HEK293 (cell line): ENCODE results near the gene PFN2.

ENCODE experiments used
- CTCF ChIA-PET: fragments of 350-600 bp; formaldehyde crosslinking; extraction: SDS; loops from one replicate; lab custom pipeline; 2021; ENCODE audit warnings: antibody characterized with exemption; lab: Yijun Ruan, JAX
- POLR2A ChIA-PET: fragments of 300-600 bp; formaldehyde crosslinking; extraction: SDS; loops from one replicate; lab custom pipeline; 2020; ENCODE audit warnings: antibody characterized with exemption, inconsistent platforms; lab: Yijun Ruan, JAX
- H3K27ac ChIP-seq: fragments of 200-500 bp; sonication (Bioruptor generic); 2 replicates; pipeline ENCODE4 v1.5.1; 2014; ENCODE audit warnings: low read depth, low read length, control low read depth, inconsistent platforms; ENCODE audit errors: extremely low read depth
- H3K36me3 ChIP-seq, 2 experiments: fragments of 200-500 bp in 1 of 2; sonication (Bioruptor generic) in 1 of 2; 1 replicate in 1 of 2; 2 replicates in 1 of 2; pipeline ENCODE4 v1.5.1; 2014 to 2017; ENCODE audit warnings: inconsistent platforms in 2 of 2, low read length in 2 of 2; ENCODE audit not compliant: control insufficient read depth in 2 of 2, insufficient read depth in 1 of 2
- H3K4me1 ChIP-seq: fragments of 200-500 bp; sonication (Bioruptor generic); 2 replicates; pipeline ENCODE4 v1.5.1; 2014; ENCODE audit warnings: mild to moderate bottlenecking, low read length, inconsistent platforms; ENCODE audit not compliant: control insufficient read depth, insufficient read depth
- H3K4me3 ChIP-seq: 2 replicates; pipeline ENCODE4 v1.5.1; 2011; ENCODE audit warnings: low read depth, mild to moderate bottlenecking, control low read depth, low read length, moderate library complexity
- H3K9me3 ChIP-seq: fragments of 200-500 bp; sonication (Bioruptor generic); 2 replicates; pipeline ENCODE4 v1.5.1; 2014; ENCODE audit warnings: low read depth, low read length, inconsistent platforms; ENCODE audit not compliant: control insufficient read depth, insufficient read depth
- GLIS1 ChIP-seq: fragments of 450-650 bp; formaldehyde crosslinking; IDR thresholded peaks from 2 replicates; pipeline ENCODE4 v1.5.1; 2016; ENCODE audit warnings: missing biosample characterization, missing genetic modification characterization
- PBX3 ChIP-seq: sonication (generic); formaldehyde crosslinking; IDR thresholded peaks from 2 replicates; pipeline ENCODE4 v1.8.1; 2022; ENCODE audit warnings: mild to moderate bottlenecking, moderate library complexity, missing genetic modification reagents
- PRDM2 ChIP-seq: fragments of 450-650 bp; formaldehyde crosslinking; IDR thresholded peaks from 2 replicates; pipeline ENCODE4 v1.5.1; 2016; ENCODE audit warnings: missing biosample characterization, missing genetic modification characterization, borderline replicate concordance
- PRDM6 ChIP-seq: fragments of 450-650 bp; formaldehyde crosslinking; IDR thresholded peaks from 2 replicates; pipeline ENCODE4 v1.5.1; 2017; ENCODE audit warnings: missing biosample characterization, missing genetic modification characterization
- REPIN1 ChIP-seq: fragments of 450-650 bp; formaldehyde crosslinking; IDR thresholded peaks from 2 replicates; pipeline ENCODE4 v1.5.1; 2017; ENCODE audit warnings: missing biosample characterization, missing genetic modification characterization, low read depth
- SALL2 ChIP-seq: fragments of 450-650 bp; formaldehyde crosslinking; IDR thresholded peaks from 2 replicates; pipeline ENCODE4 v1.5.0; 2017; ENCODE audit warnings: missing biosample characterization, mild to moderate bottlenecking, missing genetic modification characterization, borderline replicate concordance
- TSHZ1 ChIP-seq: fragments of 450-650 bp; formaldehyde crosslinking; IDR thresholded peaks from 2 replicates; pipeline ENCODE4 v1.5.1; 2016; ENCODE audit warnings: missing biosample characterization, missing genetic modification characterization, borderline replicate concordance
- ZBTB44 ChIP-seq: fragments of 450-650 bp; IDR thresholded peaks from 2 replicates; pipeline ENCODE4 v1.5.1; 2018; ENCODE audit warnings: missing biosample characterization, mild to moderate bottlenecking, missing genetic modification characterization
- ZEB2 ChIP-seq: fragments of 450-650 bp; formaldehyde crosslinking; IDR thresholded peaks from 2 replicates; pipeline ENCODE4 v1.5.1; 2016; ENCODE audit warnings: missing biosample characterization, missing genetic modification characterization
- ZNF121 ChIP-seq: fragments of 450-650 bp; formaldehyde crosslinking; IDR thresholded peaks from 2 replicates; pipeline ENCODE4 v1.5.1; 2016; ENCODE audit warnings: missing biosample characterization, missing genetic modification characterization
- ZNF239 ChIP-seq: fragments of 450-650 bp; formaldehyde crosslinking; IDR thresholded peaks from 2 replicates; pipeline ENCODE4 v1.5.1; 2016; ENCODE audit warnings: missing biosample characterization, missing genetic modification characterization
- ZNF24 ChIP-seq: fragments of 450-650 bp; formaldehyde crosslinking; IDR thresholded peaks from 2 replicates; pipeline ENCODE4 v1.5.1; 2016; ENCODE audit warnings: missing biosample characterization, missing genetic modification characterization
- ZNF398 ChIP-seq: fragments of 450-650 bp; formaldehyde crosslinking; IDR thresholded peaks from 2 replicates; pipeline ENCODE4 v1.5.1; 2017; ENCODE audit warnings: missing biosample characterization, missing genetic modification characterization
- ZNF600 ChIP-seq: fragments of 450-650 bp; formaldehyde crosslinking; IDR thresholded peaks from 2 replicates; pipeline ENCODE4 v1.5.1; 2016; ENCODE audit warnings: missing biosample characterization, missing genetic modification characterization
- ZNF624 ChIP-seq: fragments of 450-650 bp; formaldehyde crosslinking; IDR thresholded peaks from 2 replicates; pipeline ENCODE4 v1.5.1; 2017; ENCODE audit warnings: missing biosample characterization, missing genetic modification characterization
- ZNF654 ChIP-seq: fragments of 450-650 bp; formaldehyde crosslinking; IDR thresholded peaks from 2 replicates; pipeline ENCODE4 v1.5.1; 2016; ENCODE audit warnings: low read depth, missing biosample characterization, missing genetic modification characterization
- ZNF664 ChIP-seq: fragments of 450-650 bp; formaldehyde crosslinking; IDR thresholded peaks from 2 replicates; pipeline ENCODE4 v1.5.1; 2016; ENCODE audit warnings: missing biosample characterization, missing genetic modification characterization
- ZNF677 ChIP-seq: fragments of 450-650 bp; IDR thresholded peaks from 2 replicates; pipeline ENCODE4 v1.5.0; 2018; ENCODE audit warnings: missing biosample characterization, mild to moderate bottlenecking, missing genetic modification characterization, moderate library complexity
- ZNF843 ChIP-seq: fragments of 450-650 bp; formaldehyde crosslinking; IDR thresholded peaks from 2 replicates; pipeline ENCODE4 v1.5.1; 2016; ENCODE audit warnings: missing biosample characterization, missing genetic modification characterization
- ZXDB ChIP-seq: fragments of 450-650 bp; formaldehyde crosslinking; IDR thresholded peaks from 2 replicates; pipeline ENCODE4 v1.5.1; 2016; ENCODE audit warnings: missing biosample characterization, missing genetic modification characterization

Gene PFN2

GRCh38 chr3:149989307-149989706, 18.6 kb upstream of the PFN2 start:
- Histone ChIP-seq H3K36me3 (no peaks in the 10 kb centered on the region), H3K4me3 (no peak overlapping the region), H3K4me1 (no peaks in the 10 kb centered on the region), H3K9me3 (no peaks in the 10 kb centered on the region)
- ChIA-PET POLR2A (no interaction called here), CTCF (interaction anchor here (0.8 kb wide), 1 partner anchor 613 kb away, joined by 4 read pairs; no protein-coding TSS in a partner anchor)
- no peak for TF ChIP-seq ZNF677 (tag by site-specific recombination)
- TF ChIP-seq TSHZ1 (tag by site-specific recombination), result no peak
- no peak for TF ChIP-seq PBX3 (CRISPR knock-in tag)
- no peak for TF ChIP-seq ZXDB (tag by site-specific recombination)
- TF ChIP-seq SALL2 (tag by site-specific recombination), result no peak
- TF ChIP-seq PRDM6, result no peak
- TF ChIP-seq ZNF121, result no peak
- no peak for TF ChIP-seq PRDM2
- TF ChIP-seq ZNF624 (tag by site-specific recombination), result no peak
- TF ChIP-seq, all 188 proteins: peak for 0
- H3K27ac ChIP-seq, result no peak overlapping the region

GRCh38 chr3:149983628-149984027, 12.9 kb upstream of the PFN2 start:
- H3K4me1 ChIP-seq, result no peaks in the 10 kb centered on the region
- H3K36me3 ChIP-seq, result no peaks in the 10 kb centered on the region
- H3K27ac ChIP-seq, result no peak overlapping the region
- ChIA-PET POLR2A (no interaction called here), CTCF (interaction anchor here (0.6 to 0.8 kb wide), 4 partner anchors 11 to 247 kb away, joined by 3 read pairs; no protein-coding TSS in a partner anchor)
- no peak overlapping the region for H3K4me3 ChIP-seq
- H3K9me3 ChIP-seq, result no peaks in the 10 kb centered on the region
- TF ChIP-seq REPIN1, result no peak
- TF ChIP-seq ZNF654 (tag by site-specific recombination), result no peak
- no peak for TF ChIP-seq ZNF600
- TF ChIP-seq ZBTB44 (tag by site-specific recombination), result no peak
- no peak for TF ChIP-seq ZNF239 (tag by site-specific recombination)
- no peak for TF ChIP-seq ZNF664 (tag by site-specific recombination)
- no peak for TF ChIP-seq ZEB2 (tag by site-specific recombination)
- TF ChIP-seq ZNF24 (tag by site-specific recombination), result no peak
- TF ChIP-seq ZNF398 (tag by site-specific recombination), result no peak
- no peak for TF ChIP-seq GLIS1
- TF ChIP-seq ZNF843, result no peak
